Natural killer cell (primary cell): Measurements from ENCODE around the gene JAZF1. TPM values are rescaled to one million over a fixed set of nuclear protein-coding genes. Genes with fewer than 3 reads are reported as not detected.

ENCODE experiments used
- ATAC-seq, 3 donors: fragments of 150-1000 bp in 2 of 3; fragments of 200-7000 bp in 1 of 3; cut with Tn5 transposase; 1 replicate in 1 of 3; 2 replicates in 2 of 3; pipeline ENCODE4 v1.10.0; 2021; ENCODE audit warnings: mild to moderate bottlenecking in 2 of 3, moderate library complexity in 2 of 3
- DNase-seq, 2 donors: peaks; one replicate each; pipeline versions ENCODE4 v3.0.0 to v3.0.0-alpha.2; 2013 to 2021; ENCODE audit warnings: mixed read lengths in 1 of 2
- H3K27ac ChIP-seq: one replicate; pipeline ENCODE4 v1.5.1; 2013; ENCODE audit warnings: mild to moderate bottlenecking, low read length
- H3K27me3 ChIP-seq: one replicate; pipeline ENCODE4 v1.6.1; 2013; ENCODE audit warnings: low read length; ENCODE audit not compliant: control insufficient read depth, insufficient read depth
- H3K36me3 ChIP-seq: one replicate; pipeline ENCODE4 v1.6.1; 2013; ENCODE audit warnings: low read length; ENCODE audit not compliant: control insufficient read depth, insufficient read depth
- H3K4me1 ChIP-seq: one replicate; pipeline ENCODE4 v1.6.1; 2013; ENCODE audit warnings: low read length; ENCODE audit not compliant: control insufficient read depth, insufficient read depth
- H3K4me3 ChIP-seq: one replicate; pipeline ENCODE4 v1.5.1; 2013; ENCODE audit warnings: low read length
- H3K9me3 ChIP-seq: one replicate; pipeline ENCODE4 v1.6.1; 2013; ENCODE audit warnings: low read length; ENCODE audit not compliant: control insufficient read depth, insufficient read depth
- H3K27ac Mint-ChIP-seq, 2 donors: one replicate each; pipeline ENCODE4 v1.8.0; 2022; ENCODE audit warnings: mild to moderate bottlenecking in 2 of 2, mixed read lengths in 2 of 2, moderate library complexity in 1 of 2
- H3K27me3 Mint-ChIP-seq, 2 donors: one replicate each; pipeline ENCODE4 v1.8.0; 2022; ENCODE audit warnings: low read depth in 2 of 2, mixed read lengths in 2 of 2
- H3K36me3 Mint-ChIP-seq: one replicate; pipeline ENCODE4 v1.8.0; 2022; ENCODE audit warnings: mixed read lengths
- H3K4me1 Mint-ChIP-seq, 2 donors: one replicate each; pipeline ENCODE4 v1.8.0; 2022; ENCODE audit warnings: mixed read lengths in 2 of 2
- H3K4me3 Mint-ChIP-seq: one replicate; pipeline ENCODE4 v1.8.0; 2022; ENCODE audit warnings: mild to moderate bottlenecking, moderate library complexity, mixed read lengths
- H3K9me3 Mint-ChIP-seq, 2 donors: one replicate each; pipeline ENCODE4 v1.8.0; 2022; ENCODE audit warnings: mixed read lengths in 2 of 2
- CTCF ChIP-seq: fragments of 200-600 bp; IDR thresholded peaks from one replicate; pipeline ENCODE4 v1.8.0; 2022; ENCODE audit warnings: antibody characterized with exemption
- WGBS: methylation state at CpG from one replicate; pipeline ENCODE4 v1.1.7; 2013; ENCODE audit warnings: missing lambda C conversion rate; ENCODE audit not compliant: insufficient coverage; 5-methylcytosine and 5-hydroxymethylcytosine counted together
- intact Hi-C: fragments of 100-400 bp; cut with micrococcal nuclease; formaldehyde crosslinking; loops from one replicate; pipeline ENCODE4 v1.14.2; 2022
- total RNA-seq, 4 donors: library from RNA; stranded (reverse); fragments of 120-200 nt in 1 of 4; gene quantifications; one replicate each; pipeline versions ENCODE4 v1.2.3 to v1.2.4, GENCODE V29; 2013 to 2022

The JAZF1 gene
- total RNA-seq, 3 donors from 2014 or later (not counting 1 experiment from before 2014, with no cell fraction given), result 82.5 to 89.7 (median 87.6) TPM

- WGBS, result 91% methylated on average over 7 of the region's 8 CpGs
- Mint-ChIP-seq H3K27me3 (no peaks in the 10 kb centered on the region), H3K4me3 (no peak overlapping the region), H3K9me3 (no peaks in the 10 kb centered on the region), H3K4me1 (peaks cover 57 to 69% of the 10 kb centered on the region in 2 donors), H3K36me3 (no peaks in the 10 kb centered on the region), H3K27ac (peak overlapping the region; percentile 63 to 67)
- intact Hi-C loops, result no loop called here
- no peak overlapping the region for H3K27ac ChIP-seq
- H3K4me1 ChIP-seq, result peaks cover 22% of the 10 kb centered on the region
- H3K9me3 ChIP-seq, result no peaks in the 10 kb centered on the region
- no peaks in the 10 kb centered on the region for H3K27me3 ChIP-seq
- ATAC-seq (peak in 1 of 3 donors; percentile 57), DNase-seq (no peak)
- TF ChIP-seq CTCF, result no peak
- no peaks in the 10 kb centered on the region for H3K36me3 ChIP-seq
- no peak overlapping the region for H3K4me3 ChIP-seq
Measured at GRCh38 chr7:28083164-28083997, 97.2 kb downstream of the JAZF1 start.

GRCh38 chr7:28082071-28082470 is 98.5 kb downstream of the JAZF1 start:
- 95% methylated on average over 5 of the region's 5 CpGs for WGBS
- DNase-seq (no peak), ATAC-seq (no peak)
- Histone ChIP-seq H3K9me3 (no peaks in the 10 kb centered on the region), H3K4me3 (no peak overlapping the region), H3K36me3 (no peaks in the 10 kb centered on the region), H3K4me1 (peaks cover 22% of the 10 kb centered on the region), H3K27me3 (no peaks in the 10 kb centered on the region), H3K27ac (no peak overlapping the region)
- no peaks in the 10 kb centered on the region for H3K9me3 Mint-ChIP-seq
- no peaks in the 10 kb centered on the region for H3K27me3 Mint-ChIP-seq
- no peak for TF ChIP-seq CTCF
- H3K27ac Mint-ChIP-seq, result peak overlapping the region; percentile 2 to 37
- intact Hi-C loops, result no loop called here
- peaks cover 61 to 70% of the 10 kb centered on the region in 2 donors for H3K4me1 Mint-ChIP-seq
- no peak overlapping the region for H3K4me3 Mint-ChIP-seq
- no peaks in the 10 kb centered on the region for H3K36me3 Mint-ChIP-seq

- intact Hi-C loops, result no loop called here
- H3K4me3 ChIP-seq, result no peak overlapping the region
Measured at GRCh38 chr7:28081016-28081415, 99.6 kb downstream of the JAZF1 start.

More at GRCh38 chr7:28081016-28081415, 99.6 kb downstream of the JAZF1 start:
- peaks cover 22% of the 10 kb centered on the region for H3K4me1 ChIP-seq
- H3K36me3 ChIP-seq, result no peaks in the 10 kb centered on the region
- no peaks in the 10 kb centered on the region for H3K27me3 ChIP-seq
- DNase-seq, result no peak
- Mint-ChIP-seq H3K4me3 (no peak overlapping the region), H3K36me3 (no peaks in the 10 kb centered on the region), H3K4me1 (peaks cover 58 to 67% of the 10 kb centered on the region in 2 donors), H3K9me3 (no peaks in the 10 kb centered on the region), H3K27me3 (no peaks in the 10 kb centered on the region), H3K27ac (peak overlapping the region; percentile 37 to 43)
- no peaks in the 10 kb centered on the region for H3K9me3 ChIP-seq
- no peak for TF ChIP-seq CTCF
- ATAC-seq, result no peak
- 43% methylated on average over 5 of the region's 5 CpGs for WGBS
- no peak overlapping the region for H3K27ac ChIP-seq
